HG03025 (cell line): ENCODE data around the gene URAD.
"Not testable (repeated sequence)": the region's sequence is repeated elsewhere in the genome, so short reads cannot be mapped to it uniquely, and the experiment has no call there.

Experiments used
- ATAC-seq: cut with Tn5 transposase; IDR thresholded peaks from one replicate; pipeline ENCODE4 v1.9.1; 2021; ENCODE audit warnings: mild to moderate bottlenecking, moderate library complexity; ENCODE audit not compliant: unreplicated experiment, low FRiP score

Gene URAD

GRCh38 chr13:27988520-27988919 lies at the start of gene URAD:
URAD (minus strand) TSS chr13:27988693; CDS start chr13:27988637, 56 bp downstream.
- ATAC-seq, result no peak

- no peak for ATAC-seq
These were observed 48.9 kb upstream of the URAD start for GRCh38 chr13:28037399-28037798.

- ATAC-seq, result no peak
These were observed 46.8 kb upstream of the URAD start for GRCh38 chr13:28035146-28035782.

- ATAC-seq, result no peak
These were observed 45.6 kb upstream of the URAD start for GRCh38 chr13:28033894-28034655.

GRCh38 chr13:28032438-28032837 lies 43.9 kb upstream of the URAD start:
- ATAC-seq, result not testable (repeated sequence)

- no peak for ATAC-seq
These were observed 43.4 kb upstream of the URAD start for GRCh38 chr13:28031896-28032288.

GRCh38 chr13:28031220-28031895 lies 42.9 kb upstream of the URAD start:
- ATAC-seq, result no peak

GRCh38 chr13:28027607-28028364 lies 39.3 kb upstream of the URAD start:
- no peak for ATAC-seq

- no peak for ATAC-seq
These were observed 38.6 kb upstream of the URAD start for GRCh38 chr13:28027071-28027470.

GRCh38 chr13:28026508-28026907 lies 38.0 kb upstream of the URAD start:
- no peak for ATAC-seq

- ATAC-seq, result no peak
These were observed 34.5 kb upstream of the URAD start for GRCh38 chr13:28022848-28023518.

- ATAC-seq, result no peak
These were observed 25.8 kb upstream of the URAD start for GRCh38 chr13:28014301-28014700.

GRCh38 chr13:28013482-28013881 lies 25.0 kb upstream of the URAD start:
- ATAC-seq, result no peak

GRCh38 chr13:28012896-28013295 lies 24.4 kb upstream of the URAD start:
- ATAC-seq, result no peak

GRCh38 chr13:28012383-28012782 lies 23.9 kb upstream of the URAD start:
- no peak for ATAC-seq

GRCh38 chr13:28010046-28010445 lies 21.6 kb upstream of the URAD start:
- ATAC-seq, result no peak

GRCh38 chr13:28005016-28005415 lies 16.5 kb upstream of the URAD start:
- ATAC-seq, result not testable (repeated sequence)

- ATAC-seq, result no peak
These were observed 14.6 kb upstream of the URAD start for GRCh38 chr13:28002886-28003698.

GRCh38 chr13:28001837-28002473 lies 13.5 kb upstream of the URAD start:
- ATAC-seq, result no peak
